ENCODE data around the gene TMEM158.

TMEM158 gene

DNA sequence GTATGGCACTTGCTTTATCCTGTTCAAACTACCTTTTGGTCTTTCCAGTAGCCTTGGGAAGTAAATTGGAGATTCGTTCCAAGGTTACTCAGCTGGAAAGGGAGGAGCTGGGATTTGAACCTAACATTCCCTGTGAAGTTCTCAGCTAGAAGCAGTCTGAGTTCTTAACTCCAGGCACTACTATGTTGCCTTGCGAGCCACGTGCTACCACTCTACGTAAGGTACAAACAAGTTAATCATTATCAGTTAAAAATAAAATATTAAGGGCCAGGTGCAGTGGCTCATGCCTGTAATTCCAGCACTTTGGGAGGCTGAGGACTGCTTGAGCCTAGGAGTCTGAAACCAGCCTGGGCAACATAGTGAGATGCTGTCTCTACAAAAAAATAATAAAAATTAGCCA, 49.2 kb downstream of the TMEM158 start:
- H3K4me3 ChIP-seq (ENCODE audit: low read depth, low read length) = no peak overlapping the region
- DNase-seq (ENCODE audit: low read depth) = no peak
- TF ChIP-seq, protein P1, sequence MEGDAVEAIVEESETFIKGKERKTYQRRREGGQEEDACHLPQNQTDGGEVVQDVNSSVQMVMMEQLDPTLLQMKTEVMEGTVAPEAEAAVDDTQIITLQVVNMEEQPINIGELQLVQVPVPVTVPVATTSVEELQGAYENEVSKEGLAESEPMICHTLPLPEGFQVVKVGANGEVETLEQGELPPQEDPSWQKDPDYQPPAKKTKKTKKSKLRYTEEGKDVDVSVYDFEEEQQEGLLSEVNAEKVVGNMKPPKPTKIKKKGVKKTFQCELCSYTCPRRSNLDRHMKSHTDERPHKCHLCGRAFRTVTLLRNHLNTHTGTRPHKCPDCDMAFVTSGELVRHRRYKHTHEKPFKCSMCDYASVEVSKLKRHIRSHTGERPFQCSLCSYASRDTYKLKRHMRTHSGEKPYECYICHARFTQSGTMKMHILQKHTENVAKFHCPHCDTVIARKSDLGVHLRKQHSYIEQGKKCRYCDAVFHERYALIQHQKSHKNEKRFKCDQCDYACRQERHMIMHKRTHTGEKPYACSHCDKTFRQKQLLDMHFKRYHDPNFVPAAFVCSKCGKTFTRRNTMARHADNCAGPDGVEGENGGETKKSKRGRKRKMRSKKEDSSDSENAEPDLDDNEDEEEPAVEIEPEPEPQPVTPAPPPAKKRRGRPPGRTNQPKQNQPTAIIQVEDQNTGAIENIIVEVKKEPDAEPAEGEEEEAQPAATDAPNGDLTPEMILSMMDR (IDR thresholded peaks at IDR 0.05; ENCODE audit: low read depth, low read length, missing control alignments) = no peak
